ENCODE results near the gene TRIP6. TPM values are rescaled to one million over a fixed set of nuclear protein-coding genes. Genes with fewer than 3 reads are reported as not detected.

Gene TRIP6
- total and polyA plus RNA-seq, 3 experiments from 2014 or later: 2.0 to 37.7 (median 36.8) TPM

- H3K4me1 ChIP-seq (ENCODE audit: insufficient read depth, low read length): peaks cover 56% of the 10 kb centered on the region
- H3K27me3 Mint-ChIP-seq: peaks cover 17 to 27% of the 10 kb centered on the region in 2 donors
- ChIA-PET CTCF (interaction anchor here (1.1 to 6.3 kb wide), 2 partner anchors 10 to 14 kb away, joined by 3 to 48 read pairs; partner anchors contain the start of gene SRRT), POLR2A (interaction anchor here (0.8 to 5.1 kb wide), 3 partner anchors 14 to 39 kb away, joined by 3 to 102 read pairs (median 3); partner anchors contain the start of gene SRRT)
- H3K27ac ChIP-seq (ENCODE audit: low read depth, low read length): peak overlapping the region; percentile 43
- H3K4me1 Mint-ChIP-seq: peaks cover 30 to 49% (median 47%) of the 10 kb centered on the region in 3 donors
- H3K9me3 Mint-ChIP-seq: no peaks in the 10 kb centered on the region
- peak overlapping the region in 2 of 8 donors; percentile 57 to 79 for H3K27ac Mint-ChIP-seq
- H3K4me3 Mint-ChIP-seq: peak overlapping the region; percentile 86 to 96 (median 89)
- peak in 1 of 5 donors; percentile 49 for DNase-seq
- H3K27me3 ChIP-seq (ENCODE audit: insufficient read depth, low read length, poor library complexity, severe bottlenecking): peaks cover 6% of the 10 kb centered on the region
- peaks cover 15% of the 10 kb centered on the region for H3K36me3 ChIP-seq (ENCODE audit: insufficient read depth, low read length)
- H3K36me3 Mint-ChIP-seq: peaks cover 9 to 29% (median 13%) of the 10 kb centered on the region in 3 donors
- H3K9me3 ChIP-seq (ENCODE audit: low read length): no peaks in the 10 kb centered on the region
- H3K4me3 ChIP-seq (ENCODE audit: low read length): peak overlapping the region; percentile 74
These were observed 23.7 kb downstream of the TRIP6 start for GRCh38 chr7:100890653-100891567.

- Mint-ChIP-seq H3K4me3 (peak overlapping the region; percentile 33 to 83 (median 65)), H3K27ac (peak overlapping the region in 1 of 8 donors; percentile 79), H3K36me3 (peaks cover 8 to 21% (median 10%) of the 10 kb centered on the region in 3 donors), H3K4me1 (peaks cover 33 to 47% (median 44%) of the 10 kb centered on the region in 3 donors), H3K27me3 (peaks cover 21 to 33% of the 10 kb centered on the region in 2 donors), H3K9me3 (no peaks in the 10 kb centered on the region)
- ChIA-PET CTCF (interaction anchor here (6.3 kb wide), 1 partner anchor 15 kb away, joined by 48 read pairs; the partner anchor contains the start of gene SRRT), POLR2A (interaction anchor here (0.8 to 1.1 kb wide), 2 partner anchors 17 to 40 kb away, joined by 3 read pairs; partner anchors contain the start of gene SRRT)
- Histone ChIP-seq H3K27ac (ENCODE audit: low read depth, low read length) (no peak overlapping the region), H3K4me3 (ENCODE audit: low read length) (no peak overlapping the region), H3K4me1 (ENCODE audit: insufficient read depth, low read length) (peaks cover 55% of the 10 kb centered on the region), H3K9me3 (ENCODE audit: low read length) (no peaks in the 10 kb centered on the region), H3K36me3 (ENCODE audit: insufficient read depth, low read length) (peaks cover 7% of the 10 kb centered on the region), H3K27me3 (ENCODE audit: insufficient read depth, low read length, poor library complexity, severe bottlenecking) (peaks cover 14% of the 10 kb centered on the region)
- DNase-seq: no peak
These were observed 24.5 kb downstream of the TRIP6 start for GRCh38 chr7:100891568-100892247.

GRCh38 chr7:100892364-100893317, 25.5 kb downstream of the TRIP6 start:
- Histone ChIP-seq H3K4me1 (ENCODE audit: insufficient read depth, low read length) (peaks cover 45% of the 10 kb centered on the region), H3K36me3 (ENCODE audit: insufficient read depth, low read length) (no peaks in the 10 kb centered on the region), H3K27me3 (ENCODE audit: insufficient read depth, low read length, poor library complexity, severe bottlenecking) (peaks cover 20% of the 10 kb centered on the region), H3K4me3 (ENCODE audit: low read length) (no peak overlapping the region), H3K27ac (ENCODE audit: low read depth, low read length) (no peak overlapping the region), H3K9me3 (ENCODE audit: low read length) (no peaks in the 10 kb centered on the region)
- Mint-ChIP-seq H3K27me3 (peaks cover 25 to 39% of the 10 kb centered on the region in 2 donors), H3K4me1 (peaks cover 26 to 42% (median 35%) of the 10 kb centered on the region in 3 donors), H3K27ac (no peak overlapping the region), H3K9me3 (no peaks in the 10 kb centered on the region), H3K36me3 (peaks cover 1 to 11% (median 2%) of the 10 kb centered on the region in 3 donors), H3K4me3 (peak overlapping the region in 4 of 7 donors; percentile 3 to 49 (median 28))
- DNase-seq: peak in 1 of 5 donors; percentile 50
- ChIA-PET CTCF (no interaction called here), POLR2A (no interaction called here)

- peaks cover 23% of the 10 kb centered on the region for H3K27me3 ChIP-seq (ENCODE audit: insufficient read depth, low read length, poor library complexity, severe bottlenecking)
- no peaks in the 10 kb centered on the region for H3K9me3 ChIP-seq (ENCODE audit: low read length)
- H3K27ac Mint-ChIP-seq: no peak overlapping the region
- H3K27ac ChIP-seq (ENCODE audit: low read depth, low read length): no peak overlapping the region
- ChIA-PET CTCF (interaction anchor here (1.8 kb wide), 1 partner anchor 18 kb away, joined by 4 read pairs; the partner anchor contains the start of gene SRRT), POLR2A (no interaction called here)
- H3K27me3 Mint-ChIP-seq: peaks cover 31 to 46% of the 10 kb centered on the region in 2 donors
- peaks cover 38% of the 10 kb centered on the region for H3K4me1 ChIP-seq (ENCODE audit: insufficient read depth, low read length)
- H3K4me3 Mint-ChIP-seq: peak overlapping the region in 2 of 7 donors; percentile 26 to 27
- H3K36me3 ChIP-seq (ENCODE audit: insufficient read depth, low read length): no peaks in the 10 kb centered on the region
- no peaks in the 10 kb centered on the region for H3K9me3 Mint-ChIP-seq
- H3K4me1 Mint-ChIP-seq: peaks cover 19 to 38% (median 27%) of the 10 kb centered on the region in 3 donors
- no peak overlapping the region for H3K4me3 ChIP-seq (ENCODE audit: low read length)
- peaks cover 0 to 4% (median 0%) of the 10 kb centered on the region in 3 donors for H3K36me3 Mint-ChIP-seq
- DNase-seq: peak in 1 of 5 donors; percentile 46
These were observed 26.2 kb downstream of the TRIP6 start for GRCh38 chr7:100893318-100893895.

- POLR2A ChIA-PET: interaction anchor here (1.4 kb wide), 1 partner anchor 19 kb away, joined by 6 read pairs; the partner anchor contains the start of gene SRRT
- peak overlapping the region in 4 of 7 donors; percentile 15 to 37 (median 28) for H3K4me3 Mint-ChIP-seq
These were observed 26.9 kb downstream of the TRIP6 start for GRCh38 chr7:100893910-100894721.

More at GRCh38 chr7:100893910-100894721, 26.9 kb downstream of the TRIP6 start:
- no peaks in the 10 kb centered on the region for H3K9me3 Mint-ChIP-seq
- Histone ChIP-seq H3K9me3 (ENCODE audit: low read length) (no peaks in the 10 kb centered on the region), H3K27ac (ENCODE audit: low read depth, low read length) (no peak overlapping the region), H3K4me3 (ENCODE audit: low read length) (no peak overlapping the region), H3K4me1 (ENCODE audit: insufficient read depth, low read length) (peaks cover 31% of the 10 kb centered on the region), H3K27me3 (ENCODE audit: insufficient read depth, low read length, poor library complexity, severe bottlenecking) (peaks cover 23% of the 10 kb centered on the region), H3K36me3 (ENCODE audit: insufficient read depth, low read length) (no peaks in the 10 kb centered on the region)
- CTCF ChIA-PET: interaction anchor here (0.8 to 2.3 kb wide), 12 partner anchors 10 to 191 kb away, joined by 3 to 14 read pairs (median 3); partner anchors contain the start of genes POP7, SLC12A9, SRRT and TRIM56
- peaks cover 15 to 32% (median 24%) of the 10 kb centered on the region in 3 donors for H3K4me1 Mint-ChIP-seq
- peaks cover 36 to 47% of the 10 kb centered on the region in 2 donors for H3K27me3 Mint-ChIP-seq
- peak in 1 of 5 donors; percentile 44 for DNase-seq
- peaks cover 0 to 2% (median 0%) of the 10 kb centered on the region in 3 donors for H3K36me3 Mint-ChIP-seq
- no peak overlapping the region for H3K27ac Mint-ChIP-seq
